Hepatocyte (in vitro differentiated cells): Measurements from ENCODE around the gene TMEM273.

ENCODE experiments used
- CTCF ChIP-seq: fragments of 200-600 bp; sonication (generic); IDR thresholded peaks from 2 replicates; pipeline ENCODE4 v1.5.1; 2016; ENCODE audit warnings: antibody characterized with exemption, mild to moderate bottlenecking; ENCODE audit not compliant: poor library complexity
- EZH2 ChIP-seq: fragments of 200-600 bp; sonication (generic); IDR thresholded peaks from 2 replicates; pipeline ENCODE4 v1.6.1; 2016; ENCODE audit warnings: antibody characterized with exemption, mild to moderate bottlenecking, borderline replicate concordance
- EZH2phosphoT487 ChIP-seq: fragments of 200-600 bp; sonication (generic); IDR thresholded peaks from one replicate; pipeline ENCODE4 v1.6.1; 2018; ENCODE audit warnings: antibody characterized with exemption, mild to moderate bottlenecking, low read depth, moderate library complexity; ENCODE audit not compliant: unreplicated experiment, severe bottlenecking

DNA sequence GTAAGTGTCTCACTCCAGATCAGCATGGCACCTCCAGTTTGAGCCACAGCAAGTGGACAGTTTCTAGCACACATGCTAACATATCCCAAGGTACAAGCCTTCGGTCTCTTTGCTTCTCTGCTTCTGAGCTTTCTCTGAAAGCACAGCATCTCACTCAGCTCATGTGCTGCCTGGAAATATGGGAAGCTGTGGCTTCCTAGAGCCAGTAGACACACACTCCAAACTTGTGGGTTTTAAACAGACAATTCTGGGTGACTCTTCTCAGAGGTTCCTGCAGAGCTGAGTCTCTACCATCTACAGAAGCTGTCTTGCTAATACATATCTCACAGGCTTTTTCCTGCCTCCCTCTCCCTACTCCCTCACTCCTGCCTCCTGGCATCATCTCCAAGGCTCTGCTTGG is 23.9 kb upstream of the TMEM273 start:
- no peak for TF ChIP-seq CTCF
- TF ChIP-seq EZH2phosphoT487: no peak
- no peak for TF ChIP-seq EZH2
